Stimulated activated CD8-positive, alpha-beta memory T cell treated with anti-CD3 and anti-CD28 coated beads, Interleukin-7, amount 100 ng/mL, for 1 hour (primary cell): ENCODE measurements around the gene CSF1.

Source experiments
- DNase-seq, 2 donors: peaks; one replicate each; pipeline ENCODE4 v3.0.0-alpha.2; 2020; ENCODE audit warnings: low read depth in 2 of 2

Gene CSF1

DNA sequence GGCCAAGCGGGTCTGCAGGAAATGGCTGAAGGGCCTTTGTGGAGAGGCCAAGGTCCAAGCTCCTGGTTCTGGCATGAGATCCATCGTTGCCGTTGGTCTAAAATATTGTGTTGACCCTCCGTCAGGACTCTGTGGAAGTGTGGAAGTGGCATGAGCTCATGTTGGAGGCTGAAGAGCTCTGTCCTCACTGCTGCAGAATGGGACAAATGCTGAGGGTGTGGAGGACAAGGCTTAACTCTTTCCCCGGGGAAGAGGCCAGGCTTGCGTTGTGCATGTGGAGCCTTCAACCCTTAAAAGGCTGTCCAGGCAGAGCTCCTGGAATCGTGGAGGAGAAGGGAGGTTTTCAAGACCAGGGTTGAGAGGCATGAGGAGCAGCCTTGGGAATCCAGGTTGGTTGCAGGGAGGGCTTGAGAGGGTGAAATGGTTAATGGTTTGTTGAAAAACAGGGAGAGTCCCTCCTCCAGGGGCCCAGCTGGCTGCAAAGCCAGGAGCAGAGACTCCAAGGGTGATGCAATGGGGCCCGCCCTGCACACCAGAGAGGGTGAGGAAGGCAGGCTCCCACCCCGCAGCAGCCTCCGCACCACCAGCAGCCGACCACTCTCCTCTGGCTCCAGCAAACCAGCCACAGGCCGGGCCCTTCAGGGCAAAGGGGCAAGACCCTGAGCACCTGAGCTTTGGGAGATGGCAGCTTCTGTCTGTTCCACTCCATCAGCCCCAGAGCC is 67.2 kb downstream of the CSF1 start:
- DNase-seq, result no peak

- no peak for DNase-seq
Observed at GRCh38 chr1:109978761-109979488, 68.3 kb downstream of the CSF1 start.

DNA sequence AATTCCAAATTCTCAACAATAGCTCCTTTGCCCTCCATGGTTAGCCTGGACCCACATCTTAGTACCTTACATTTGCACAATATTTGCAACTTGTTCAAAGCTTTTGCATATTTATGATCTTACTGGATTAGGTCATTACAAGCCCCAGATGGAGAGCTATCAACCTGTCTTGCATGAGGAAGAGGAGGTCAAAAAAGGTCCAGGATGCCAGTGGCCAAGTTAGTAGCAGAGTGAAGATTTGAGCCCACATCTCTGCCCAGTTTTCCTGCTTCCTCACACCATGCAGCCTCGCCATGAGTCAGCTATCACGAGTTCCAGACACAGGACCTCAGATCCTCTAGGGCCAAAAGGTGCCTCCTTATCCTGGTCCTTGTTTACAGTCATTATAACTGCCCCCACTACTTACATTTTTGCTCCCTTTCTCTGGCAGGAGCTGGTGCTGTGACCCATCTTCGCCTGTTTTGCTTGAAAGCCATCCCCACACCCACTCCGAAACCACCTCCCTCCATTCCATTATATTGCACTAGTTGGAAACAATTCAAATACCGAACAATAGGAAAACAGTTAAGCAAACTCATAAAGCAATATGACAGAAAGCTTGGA is 68.9 kb downstream of the CSF1 start:
- DNase-seq, result no peak
